ENCODE data around the gene IGSF6. TPM values are rescaled to one million over a fixed set of nuclear protein-coding genes. Genes with fewer than 3 reads are reported as not detected.
A peak's percentile ranks its signal among the peaks of the same experiment; 100 is the strongest.

Gene IGSF6
- total RNA-seq, 2 donors from 2014 or later = 0.26 to 0.28 TPM

GRCh38 chr16:21600031-21600773 lies 52.2 kb downstream of the IGSF6 start:
- Mint-ChIP-seq H3K4me1 (ENCODE audit: low read depth) (peaks cover 60% of the 10 kb centered on the region), H3K4me3 (peak overlapping the region; percentile 90 to 99), H3K27me3 (ENCODE audit: low read depth) (no peaks in the 10 kb centered on the region), H3K36me3 (ENCODE audit: insufficient read depth in 2 of 2) (peaks cover 1 to 2% of the 10 kb centered on the region in 2 donors), H3K9me3 (peaks cover 0 to 1% of the 10 kb centered on the region in 2 donors), H3K27ac (peak overlapping the region; percentile 89)
- ATAC-seq (replicated peaks in 1 of 2) (peak; percentile 23 to 25), DNase-seq (peak; percentile 13 to 17)

GRCh38 chr16:21599122-21600030 lies 53.0 kb downstream of the IGSF6 start, which contains the start of gene METTL9:
Gene METTL9 (plus strand): TSS chr16:21599577. CDS start chr16:21599734, 157 bp downstream.
- Mint-ChIP-seq H3K4me3 (peak within 1 kb of the TSS; percentile 90 to 99), H3K9me3 (peaks cover 0 to 1% of the 10 kb centered on the region in 2 donors)
- peak; percentile 94 to 95 for ATAC-seq (replicated peaks in 1 of 2)

GRCh38 chr16:21598701-21599121 lies 53.7 kb downstream of the IGSF6 start:
- Mint-ChIP-seq H3K4me1 (ENCODE audit: low read depth) (peaks cover 49% of the 10 kb centered on the region), H3K9me3 (peaks cover 0 to 1% of the 10 kb centered on the region in 2 donors)

More at GRCh38 chr16:21599122-21600030, 53.0 kb downstream of the IGSF6 start, which contains the start of gene METTL9:
- Mint-ChIP-seq H3K4me1 (ENCODE audit: low read depth) (peaks cover 55% of the 10 kb centered on the region), H3K27me3 (ENCODE audit: low read depth) (no peaks in the 10 kb centered on the region), H3K27ac (peak within 1 kb of the TSS; percentile 89), H3K36me3 (ENCODE audit: insufficient read depth in 2 of 2) (peaks cover 1 to 2% of the 10 kb centered on the region in 2 donors)
- DNase-seq = peak; percentile 96

GRCh38 chr16:21598206-21598605 lies 54.2 kb downstream of the IGSF6 start:
- Mint-ChIP-seq H3K27ac (peak overlapping the region; percentile 97), H3K36me3 (ENCODE audit: insufficient read depth in 2 of 2) (peaks cover 1 to 2% of the 10 kb centered on the region in 2 donors), H3K4me3 (peak overlapping the region; percentile 88 to 99), H3K9me3 (peaks cover 0 to 1% of the 10 kb centered on the region in 2 donors), H3K4me1 (ENCODE audit: low read depth) (peaks cover 45% of the 10 kb centered on the region), H3K27me3 (ENCODE audit: low read depth) (no peaks in the 10 kb centered on the region)
- no peak for DNase-seq
- ATAC-seq (replicated peaks in 1 of 2) = no peak

More at GRCh38 chr16:21598701-21599121, 53.7 kb downstream of the IGSF6 start:
- H3K36me3 Mint-ChIP-seq (ENCODE audit: insufficient read depth in 2 of 2) = peaks cover 1 to 2% of the 10 kb centered on the region in 2 donors
- H3K27ac Mint-ChIP-seq = peak overlapping the region; percentile 88
- ATAC-seq (replicated peaks in 1 of 2) = peak; percentile 1
- H3K27me3 Mint-ChIP-seq (ENCODE audit: low read depth) = no peaks in the 10 kb centered on the region
- H3K4me3 Mint-ChIP-seq = peak overlapping the region; percentile 88 to 99
- peak in 1 of 2 donors; percentile 26 for DNase-seq

GRCh38 chr16:21597561-21598030 lies 54.8 kb downstream of the IGSF6 start:
- ATAC-seq (replicated peaks in 1 of 2) = no peak

GRCh38 chr16:21593530-21594289 lies 58.7 kb downstream of the IGSF6 start:
- Mint-ChIP-seq H3K4me3 (no peak overlapping the region), H3K27ac (no peak overlapping the region), H3K27me3 (ENCODE audit: low read depth) (no peaks in the 10 kb centered on the region), H3K36me3 (ENCODE audit: insufficient read depth in 2 of 2) (peaks cover 1 to 2% of the 10 kb centered on the region in 2 donors), H3K9me3 (peaks cover 0 to 1% of the 10 kb centered on the region in 2 donors), H3K4me1 (ENCODE audit: low read depth) (peaks cover 19% of the 10 kb centered on the region)
- DNase-seq = no peak
- no peak for ATAC-seq (replicated peaks in 1 of 2)

More at GRCh38 chr16:21597561-21598030, 54.8 kb downstream of the IGSF6 start:
- Mint-ChIP-seq H3K27ac (peak overlapping the region; percentile 97), H3K36me3 (ENCODE audit: insufficient read depth in 2 of 2) (peaks cover 1 to 2% of the 10 kb centered on the region in 2 donors), H3K9me3 (peaks cover 0 to 1% of the 10 kb centered on the region in 2 donors), H3K27me3 (ENCODE audit: low read depth) (no peaks in the 10 kb centered on the region), H3K4me1 (ENCODE audit: low read depth) (peaks cover 40% of the 10 kb centered on the region), H3K4me3 (peak overlapping the region; percentile 87 to 88)
- DNase-seq = no peak

- no peak for ATAC-seq (replicated peaks in 1 of 2)
- H3K4me3 Mint-ChIP-seq = no peak overlapping the region
Observed at GRCh38 chr16:21592191-21592590, 60.2 kb downstream of the IGSF6 start.

GRCh38 chr16:21590796-21591195 lies 61.6 kb downstream of the IGSF6 start:
- no peaks in the 10 kb centered on the region for H3K4me1 Mint-ChIP-seq (ENCODE audit: low read depth)
- H3K9me3 Mint-ChIP-seq = no peaks in the 10 kb centered on the region
- H3K27ac Mint-ChIP-seq = no peak overlapping the region
- no peak overlapping the region for H3K4me3 Mint-ChIP-seq
- no peaks in the 10 kb centered on the region for H3K36me3 Mint-ChIP-seq (ENCODE audit: insufficient read depth in 2 of 2)
- ATAC-seq (replicated peaks in 1 of 2) (no peak), DNase-seq (no peak)
- H3K27me3 Mint-ChIP-seq (ENCODE audit: low read depth) = no peaks in the 10 kb centered on the region

More at GRCh38 chr16:21592191-21592590, 60.2 kb downstream of the IGSF6 start:
- no peak overlapping the region for H3K27ac Mint-ChIP-seq
- H3K4me1 Mint-ChIP-seq (ENCODE audit: low read depth) = peaks cover 4% of the 10 kb centered on the region
- DNase-seq = no peak
- no peaks in the 10 kb centered on the region for H3K36me3 Mint-ChIP-seq (ENCODE audit: insufficient read depth in 2 of 2)
- H3K27me3 Mint-ChIP-seq (ENCODE audit: low read depth) = no peaks in the 10 kb centered on the region
- H3K9me3 Mint-ChIP-seq = no peaks in the 10 kb centered on the region

GRCh38 chr16:21590287-21590686 lies 62.1 kb downstream of the IGSF6 start:
- Mint-ChIP-seq H3K9me3 (no peaks in the 10 kb centered on the region), H3K27me3 (ENCODE audit: low read depth) (no peaks in the 10 kb centered on the region), H3K4me1 (ENCODE audit: low read depth) (no peaks in the 10 kb centered on the region), H3K27ac (no peak overlapping the region), H3K4me3 (no peak overlapping the region), H3K36me3 (ENCODE audit: insufficient read depth in 2 of 2) (no peaks in the 10 kb centered on the region)
- DNase-seq (no peak), ATAC-seq (replicated peaks in 1 of 2) (no peak)

GRCh38 chr16:21589551-21589950 lies 62.9 kb downstream of the IGSF6 start:
- no peaks in the 10 kb centered on the region for H3K4me1 Mint-ChIP-seq (ENCODE audit: low read depth)
- no peak overlapping the region for H3K4me3 Mint-ChIP-seq
- DNase-seq = no peak
- ATAC-seq (replicated peaks in 1 of 2) = no peak
- no peaks in the 10 kb centered on the region for H3K9me3 Mint-ChIP-seq
- no peak overlapping the region for H3K27ac Mint-ChIP-seq
- no peaks in the 10 kb centered on the region for H3K27me3 Mint-ChIP-seq (ENCODE audit: low read depth)
- H3K36me3 Mint-ChIP-seq (ENCODE audit: insufficient read depth in 2 of 2) = no peaks in the 10 kb centered on the region

Data from activated T-cell treated with anti-CD3 and anti-CD28 coated beads, Interleukin-2, amount 50 U/mL, for 72 hours (primary cell).